ENCODE results near the gene G0S2.

Gene G0S2

GRCh38 chr1:209629621-209630382 lies 45.4 kb upstream of the G0S2 start:
- no peak for DNase-seq (ENCODE audit: low read depth)
- H3K4me3 ChIP-seq (ENCODE audit: low read depth, low read length) = no peak overlapping the region
- TF ChIP-seq CTCF (IDR thresholded peaks at IDR 0.05; ENCODE audit: insufficient read depth, low read depth, low read length, missing control alignments) = no peak

GRCh38 chr1:209630383-209631225 lies 44.6 kb upstream of the G0S2 start:
- DNase-seq (ENCODE audit: low read depth) = no peak
- H3K4me3 ChIP-seq (ENCODE audit: low read depth, low read length) = no peak overlapping the region
- no peak for TF ChIP-seq CTCF (IDR thresholded peaks at IDR 0.05; ENCODE audit: insufficient read depth, low read depth, low read length, missing control alignments)

- no peak for TF ChIP-seq CTCF (IDR thresholded peaks at IDR 0.05; ENCODE audit: insufficient read depth, low read depth, low read length, missing control alignments)
- no peak for DNase-seq (ENCODE audit: low read depth)
- no peak overlapping the region for H3K4me3 ChIP-seq (ENCODE audit: low read depth, low read length)
Observed at GRCh38 chr1:209633335-209633997, 41.7 kb upstream of the G0S2 start.

GRCh38 chr1:209634005-209634737 lies 41.0 kb upstream of the G0S2 start:
- DNase-seq (ENCODE audit: low read depth) = no peak
- H3K4me3 ChIP-seq (ENCODE audit: low read depth, low read length) = no peak overlapping the region
- TF ChIP-seq CTCF (IDR thresholded peaks at IDR 0.05; ENCODE audit: insufficient read depth, low read depth, low read length, missing control alignments) = no peak

GRCh38 chr1:209635850-209636249 lies 39.4 kb upstream of the G0S2 start:
- TF ChIP-seq CTCF (IDR thresholded peaks at IDR 0.05; ENCODE audit: insufficient read depth, low read depth, low read length, missing control alignments) = no peak
- DNase-seq (ENCODE audit: low read depth) = no peak
- H3K4me3 ChIP-seq (ENCODE audit: low read depth, low read length) = no peak overlapping the region

- no peak for TF ChIP-seq CTCF (IDR thresholded peaks at IDR 0.05; ENCODE audit: insufficient read depth, low read depth, low read length, missing control alignments)
- no peak overlapping the region for H3K4me3 ChIP-seq (ENCODE audit: low read depth, low read length)
- no peak for DNase-seq (ENCODE audit: low read depth)
Observed at GRCh38 chr1:209641832-209642172, 33.4 kb upstream of the G0S2 start.
